GM12878 (cell line): ENCODE data around the gene NTM. TPM values are rescaled to one million over a fixed set of nuclear protein-coding genes. Genes with fewer than 3 reads are reported as not detected.

Source experiments
- ATAC-seq: fragments of 200-7000 bp; cut with Tn5 transposase; 3 replicates; pipeline ENCODE4 v1.9.1; 2020; ENCODE audit warnings: mild to moderate bottlenecking, moderate library complexity
- BruUV-seq: library from RNA; stranded (reverse); fragments of 400-500 nt; replicated peaks from 2 replicates; lab custom pipeline; 2021; lab: Mats Ljungman, UMichigan
- CTCF ChIA-PET: fragments of 300-600 bp; sonication (Branson Sonifier 250); formaldehyde crosslinking; extraction: SDS; loops from one replicate; lab custom pipeline; 2021; ENCODE audit warnings: inconsistent platforms; lab: Yijun Ruan, JAX
- POLR2A ChIA-PET: fragments of 350-600 bp; formaldehyde crosslinking; extraction: SDS; loops from one replicate; lab custom pipeline; 2021; ENCODE audit warnings: inconsistent platforms; lab: Charles Lee
- RAD21 ChIA-PET: fragments of 300-600 bp; sonication (Branson Sonifier 250); formaldehyde crosslinking; loops from one replicate; lab custom pipeline; 2023; ENCODE audit warnings: antibody characterized with exemption; ENCODE audit not compliant: unreplicated experiment; lab: Charles Lee
- SMC1A ChIA-PET: fragments of 300-600 bp; sonication (Branson Sonifier 250); formaldehyde crosslinking; loops from one replicate; lab custom pipeline; 2023; ENCODE audit not compliant: unreplicated experiment, uncharacterized antibody; lab: Charles Lee
- DNase-seq: peaks from one replicate; pipeline ENCODE4 v3.0.0-alpha.2; 2011; ENCODE audit warnings: low read depth, low spot score
- FAIRE-seq: peaks from 3 replicates; lab custom pipeline; 2011; peaks lifted over from hg19 to GRCh38; lab: Jason Lieb, UNC
- H2AFZ ChIP-seq: 2 replicates; pipeline ENCODE4 v1.6.0; 2011; ENCODE audit warnings: low read depth, low read length, control low read depth; ENCODE audit not compliant: control insufficient read depth
- H3K27ac ChIP-seq: 2 replicates; pipeline ENCODE4 v1.5.1; 2011; ENCODE audit warnings: control low read depth; ENCODE audit not compliant: control insufficient read depth, insufficient read depth
- H3K27me3 ChIP-seq, 2 experiments: replicated peaks in 1 of 2; 2 replicates each; pipeline versions ENCODE4 v1.6.0 to v1.6.1; 2011; ENCODE audit warnings: low read length in 1 of 2; ENCODE audit not compliant: control insufficient read depth in 2 of 2, insufficient read depth in 2 of 2
- H3K36me3 ChIP-seq, 2 experiments: 2 replicates each; pipeline ENCODE4 v1.5.1; 2011; ENCODE audit warnings: low read length in 1 of 2; ENCODE audit not compliant: control insufficient read depth in 2 of 2, insufficient read depth in 2 of 2
- H3K4me1 ChIP-seq: 2 replicates; pipeline ENCODE4 v1.6.1; 2011; ENCODE audit warnings: mild to moderate bottlenecking, low read length, moderate library complexity, mixed read lengths; ENCODE audit not compliant: control insufficient read depth, insufficient read depth
- H3K4me2 ChIP-seq: 2 replicates; pipeline ENCODE4 v1.6.0; 2011; ENCODE audit warnings: control low read depth; ENCODE audit not compliant: control insufficient read depth, insufficient read depth
- H3K4me3 ChIP-seq: fragments of 200-600 bp; sonication (generic); 2 replicates; pipeline ENCODE4 v1.5.1; 2016
- H3K79me2 ChIP-seq: 2 replicates; pipeline ENCODE4 v1.6.0; 2011; ENCODE audit warnings: low read length; ENCODE audit not compliant: control insufficient read depth, insufficient read depth
- H3K9ac ChIP-seq: 2 replicates; pipeline ENCODE4 v1.8.0; 2011; ENCODE audit warnings: low read length, control low read depth, mixed read lengths; ENCODE audit not compliant: control insufficient read depth, insufficient read depth
- H3K9me3 ChIP-seq: replicated peaks from 3 replicates; pipeline ENCODE4 v1.5.1; 2011; ENCODE audit warnings: mild to moderate bottlenecking, low read length; ENCODE audit not compliant: control insufficient read depth, insufficient read depth
- H4K20me1 ChIP-seq: 2 replicates; pipeline ENCODE4 v1.6.0; 2011; ENCODE audit not compliant: control insufficient read depth, insufficient read depth
- CREB1 ChIP-seq: IDR thresholded peaks from 2 replicates; pipeline ENCODE4 v1.6.1; 2012; ENCODE audit warnings: low read depth, mild to moderate bottlenecking, inconsistent platforms
- MXI1 ChIP-seq: fragments of 150-350 bp; IDR thresholded peaks from 2 replicates; pipeline ENCODE4 v1.6.1; 2011; ENCODE audit warnings: low read depth, mild to moderate bottlenecking, inconsistent platforms, low read length, improper control_type of control experiment
- MYC ChIP-seq: IDR thresholded peaks from 2 replicates; pipeline ENCODE4 v1.6.1; 2011; ENCODE audit warnings: mild to moderate bottlenecking, low read length, moderate library complexity, inconsistent platforms; ENCODE audit not compliant: insufficient read depth, insufficient replicate concordance, insufficient read length, severe bottlenecking
- POLR2A ChIP-seq: IDR thresholded peaks from 2 replicates; pipeline ENCODE4 v1.6.1; 2011; ENCODE audit warnings: low read depth, mild to moderate bottlenecking, low read length
- TCF12 ChIP-seq: IDR thresholded peaks from 2 replicates; pipeline ENCODE4 v1.6.1; 2011; ENCODE audit warnings: low read depth, mild to moderate bottlenecking, low read length
- WGBS: methylation state at CpG from one replicate; pipeline ENCODE4 v1.1.6; 2016; ENCODE audit warnings: low lambda C conversion rate; ENCODE audit not compliant: insufficient replicate concordance, insufficient coverage; ENCODE audit errors: missing lambda C conversion rate; 5-methylcytosine and 5-hydroxymethylcytosine counted together
- in situ Hi-C: fragments of 300-500 bp; cut with MboI; formaldehyde crosslinking; loops from 9 replicates; pipeline ENCODE4 v1.14.3; 2018; ENCODE audit warnings: mixed read lengths
- intact Hi-C: fragments of 100-400 bp; cut with micrococcal nuclease; formaldehyde crosslinking; loops from one replicate; pipeline ENCODE4 v1.14.2; 2022; ENCODE audit not compliant: unreplicated experiment
- polyA plus RNA-seq, 11 experiments: library from polyadenylated mRNA; depleted of rRNA in 4 of 11; unstranded in 6 of 11; stranded (reverse) in 5 of 11; fragments of >200 nt; fragmentation: Nextera tagmentation in 4 of 11; fragmentation: Illumina TruSeq in 1 of 11; extraction: Ambion mirVana in 4 of 11; extraction: Trizol in 1 of 11; gene quantifications; 1 replicate in 1 of 11; 2 replicates in 10 of 11; pipeline versions ENCODE4 v1.2.1 to v1.2.3, GENCODE V29; 2011 to 2016; ENCODE audit warnings: inconsistent platforms in 2 of 11, missing spikeins in 2 of 11, low read depth in 1 of 11
- total RNA-seq, 4 experiments: library from RNA; depleted of rRNA in 3 of 4; stranded (reverse); fragments of >200 nt in 3 of 4; fragmentation: Illumina TruSeq in 1 of 4; extraction: Trizol in 1 of 4; gene quantifications; 2 replicates each; pipeline versions ENCODE4 v1.2.1 to v1.2.3, GENCODE V29; 2013 to 2021
- TF ChIP-seq, protein P1 (sequence below): fragments of 450-650 bp; IDR thresholded peaks from 2 replicates; pipeline ENCODE4 v1.6.1; 2018; ENCODE audit warnings: mild to moderate bottlenecking, low read depth, moderate library complexity; ENCODE audit not compliant: partially characterized antibody
- TF ChIP-seq, protein P2 (sequence below): IDR thresholded peaks from 2 replicates; pipeline ENCODE4 v1.6.1; 2011; ENCODE audit warnings: low read depth, mild to moderate bottlenecking, low read length, moderate library complexity, borderline replicate concordance; ENCODE audit errors: extremely low read depth

The NTM gene
- total and polyA plus RNA-seq, 10 of the 15 experiments (the other 5 are each of a cell fraction or from before 2014, with no cell fraction given): not detected

DNA sequence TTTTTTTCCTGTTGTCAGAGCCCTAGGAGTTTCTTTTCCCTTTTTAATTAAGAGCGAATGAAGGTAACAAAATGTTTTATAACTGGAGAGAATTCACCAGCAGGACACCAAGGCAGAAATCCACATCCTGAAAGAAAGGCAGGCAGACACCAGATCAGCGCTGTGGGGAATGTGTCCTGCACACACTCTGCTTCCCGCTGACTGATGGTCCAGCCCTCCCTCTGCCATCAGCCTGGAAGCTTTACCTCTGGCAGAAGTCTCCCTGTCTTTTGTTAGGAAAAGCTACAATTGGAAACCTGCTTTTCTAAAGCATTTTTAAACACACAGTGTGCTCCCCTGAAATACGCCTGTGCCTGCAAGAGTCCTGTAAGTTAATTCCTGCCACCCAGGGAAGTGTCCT is 638.5 kb downstream of the NTM start:
- TF ChIP-seq, protein P1, sequence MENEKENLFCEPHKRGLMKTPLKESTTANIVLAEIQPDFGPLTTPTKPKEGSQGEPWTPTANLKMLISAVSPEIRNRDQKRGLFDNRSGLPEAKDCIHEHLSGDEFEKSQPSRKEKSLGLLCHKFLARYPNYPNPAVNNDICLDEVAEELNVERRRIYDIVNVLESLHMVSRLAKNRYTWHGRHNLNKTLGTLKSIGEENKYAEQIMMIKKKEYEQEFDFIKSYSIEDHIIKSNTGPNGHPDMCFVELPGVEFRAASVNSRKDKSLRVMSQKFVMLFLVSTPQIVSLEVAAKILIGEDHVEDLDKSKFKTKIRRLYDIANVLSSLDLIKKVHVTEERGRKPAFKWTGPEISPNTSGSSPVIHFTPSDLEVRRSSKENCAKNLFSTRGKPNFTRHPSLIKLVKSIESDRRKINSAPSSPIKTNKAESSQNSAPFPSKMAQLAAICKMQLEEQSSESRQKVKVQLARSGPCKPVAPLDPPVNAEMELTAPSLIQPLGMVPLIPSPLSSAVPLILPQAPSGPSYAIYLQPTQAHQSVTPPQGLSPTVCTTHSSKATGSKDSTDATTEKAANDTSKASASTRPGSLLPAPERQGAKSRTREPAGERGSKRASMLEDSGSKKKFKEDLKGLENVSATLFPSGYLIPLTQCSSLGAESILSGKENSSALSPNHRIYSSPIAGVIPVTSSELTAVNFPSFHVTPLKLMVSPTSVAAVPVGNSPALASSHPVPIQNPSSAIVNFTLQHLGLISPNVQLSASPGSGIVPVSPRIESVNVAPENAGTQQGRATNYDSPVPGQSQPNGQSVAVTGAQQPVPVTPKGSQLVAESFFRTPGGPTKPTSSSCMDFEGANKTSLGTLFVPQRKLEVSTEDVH: no peak
- TF ChIP-seq CREB1 (no peak), TCF12 (no peak), MYC (no peak), MXI1 (no peak), POLR2A (no peak)
- TF ChIP-seq, protein P2, sequence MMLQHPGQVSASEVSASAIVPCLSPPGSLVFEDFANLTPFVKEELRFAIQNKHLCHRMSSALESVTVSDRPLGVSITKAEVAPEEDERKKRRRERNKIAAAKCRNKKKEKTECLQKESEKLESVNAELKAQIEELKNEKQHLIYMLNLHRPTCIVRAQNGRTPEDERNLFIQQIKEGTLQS: no peak
- TF ChIP-seq, all 136 proteins: peak for 0
- no peaks in the 10 kb centered on the region for H4K20me1 ChIP-seq
- no peak for FAIRE-seq
- SMC1A ChIA-PET: no interaction called here
- H3K27ac ChIP-seq: no peak overlapping the region
- CTCF ChIA-PET: no interaction called here
- no peak for ATAC-seq
- H3K9ac ChIP-seq: no peak overlapping the region
- RAD21 ChIA-PET: no interaction called here
- no peaks in the 10 kb centered on the region for H3K79me2 ChIP-seq
- intact Hi-C loops: no loop called here
- POLR2A ChIA-PET: no interaction called here
- H3K27me3 ChIP-seq: peaks cover 0 to 1% of the 10 kb centered on the region in 2 experiments; a peak in 3 of 4 replicates
- 34% methylated on average over 3 of the region's 4 CpGs for whole genome bisulfite sequencing
- no peak overlapping the region for H3K4me3 ChIP-seq
- no peak overlapping the region for H3K4me2 ChIP-seq
- no peaks in the 10 kb centered on the region for H3K36me3 ChIP-seq
- no peak for DNase-seq
- no TSS peak for BruUV-seq
- no peaks in the 10 kb centered on the region for H3K4me1 ChIP-seq
- no peaks in the 10 kb centered on the region for H3K9me3 ChIP-seq
- no peak overlapping the region for H2AFZ ChIP-seq
- in situ Hi-C loops: no loop called here
